Uterus (tissue), 2 donors: ENCODE results near the gene SPAG17.

ENCODE experiments used
- CTCF ChIP-seq, 4 experiments: fragments of 200-600 bp in 2 of 4; fragments of 450-650 bp in 2 of 4; sonication (generic) in 2 of 4; IDR thresholded peaks; one replicate each; pipeline ENCODE4 v1.5.1; 2016 to 2019; ENCODE audit warnings: antibody characterized with exemption in 4 of 4, mild to moderate bottlenecking in 2 of 4, moderate library complexity in 1 of 4
- POLR2A ChIP-seq, 2 donors: fragments of 450-650 bp; IDR thresholded peaks; one replicate each; pipeline ENCODE4 v1.6.1; 2016; ENCODE audit warnings: antibody characterized with exemption in 2 of 2, mild to moderate bottlenecking in 1 of 2, moderate library complexity in 1 of 2

GRCh38 chr1:118200836-118201235 lies 15.8 kb upstream of the SPAG17 start:
- TF ChIP-seq CTCF (IDR thresholded peaks at IDR 0.05) = no peak
- no peak for TF ChIP-seq POLR2A (IDR thresholded peaks at IDR 0.05)
